ENCODE results near the gene STRIT1. TPM values are rescaled to one million over a fixed set of nuclear protein-coding genes. Genes with fewer than 3 reads are reported as not detected.

STRIT1 gene
- total RNA-seq, 1 experiment from 2014 or later = not detected

GRCh38 chr3:155285936-155286335 is 7.5 kb downstream of the STRIT1 start:
- H3K9me3 ChIP-seq (ENCODE audit: control insufficient read depth, insufficient read depth, low read depth, low read length) = no peaks in the 10 kb centered on the region
- BruUV-seq (replicated peaks) = no TSS peak
- ATAC-seq (no peak), DNase-seq (ENCODE audit: low read depth, low spot score) (no peak)
- H3K27me3 ChIP-seq (ENCODE audit: control insufficient read depth, insufficient read depth, low read length) = no peaks in the 10 kb centered on the region
- ChIA-PET POLR2A (no interaction called here), CTCF (interaction anchor here (0.6 kb wide), 1 partner anchor 403 kb away, joined by 3 read pairs; no protein-coding TSS in a partner anchor)
- in situ Hi-C loops (cut with HindIII; ENCODE audit: low pct_unique_long_range_greater_than_20kb, low sequenced_read_pairs) = no loop called here
- TF ChIP-seq TCF7L2 (IDR thresholded peaks at IDR 0.05; ENCODE audit: low read depth, low read length) (no peak), REST (IDR thresholded peaks at IDR 0.05; ENCODE audit: insufficient read depth in 1 of 2, low read depth in 2 of 2, low read length in 1 of 2) (no peak), SIN3A (IDR thresholded peaks at IDR 0.05; ENCODE audit: borderline replicate concordance, insufficient read depth, low read depth, low read length) (no peak), POLR2AphosphoS5 (IDR thresholded peaks at IDR 0.05; ENCODE audit: low read depth, low read length) (no peak)
- H3K4me3 ChIP-seq (ENCODE audit: low read depth in 2 of 2, low read length in 2 of 2) = no peak overlapping the region
- H3K27ac ChIP-seq (ENCODE audit: low read length) = no peak overlapping the region
- no peaks in the 10 kb centered on the region for H3K36me3 ChIP-seq (ENCODE audit: control insufficient read depth, insufficient read depth, low read length)
- intact Hi-C loops (cut with micrococcal nuclease; ENCODE audit: unreplicated experiment) = no loop called here
- H3K4me1 ChIP-seq (ENCODE audit: control insufficient read depth, insufficient read depth, low read length) = no peaks in the 10 kb centered on the region

GRCh38 chr3:155283092-155284056 is 10.1 kb downstream of the STRIT1 start:
- in situ Hi-C loops (cut with HindIII; ENCODE audit: low pct_unique_long_range_greater_than_20kb, low sequenced_read_pairs) = no loop called here

More at GRCh38 chr3:155283092-155284056, 10.1 kb downstream of the STRIT1 start:
- Histone ChIP-seq H3K36me3 (ENCODE audit: control insufficient read depth, insufficient read depth, low read length) (no peaks in the 10 kb centered on the region), H3K9me3 (ENCODE audit: control insufficient read depth, insufficient read depth, low read depth, low read length) (no peaks in the 10 kb centered on the region), H3K4me1 (ENCODE audit: control insufficient read depth, insufficient read depth, low read length) (no peaks in the 10 kb centered on the region), H3K4me3 (ENCODE audit: low read depth in 2 of 2, low read length in 2 of 2) (no peak overlapping the region), H3K27ac (ENCODE audit: low read length) (no peak overlapping the region), H3K27me3 (ENCODE audit: control insufficient read depth, insufficient read depth, low read length) (no peaks in the 10 kb centered on the region)
- no TSS peak for BruUV-seq (replicated peaks)
- TF ChIP-seq REST (IDR thresholded peaks at IDR 0.05; ENCODE audit: insufficient read depth in 1 of 2, low read depth in 2 of 2, low read length in 1 of 2) (no peak), SIN3A (IDR thresholded peaks at IDR 0.05; ENCODE audit: borderline replicate concordance, insufficient read depth, low read depth, low read length) (no peak), CTCF (IDR thresholded peaks at IDR 0.05) (no peak), TCF7L2 (IDR thresholded peaks at IDR 0.05; ENCODE audit: low read depth, low read length) (no peak), POLR2AphosphoS5 (IDR thresholded peaks at IDR 0.05; ENCODE audit: low read depth, low read length) (no peak)
- ATAC-seq (no peak), DNase-seq (ENCODE audit: low read depth, low spot score) (no peak)
- ChIA-PET CTCF (no interaction called here), POLR2A (no interaction called here)
- intact Hi-C loops (cut with micrococcal nuclease; ENCODE audit: unreplicated experiment) = no loop called here

All from Panc1 (cell line).